Caco-2 (cell line): Measurements from ENCODE around the gene RAPGEF5. TPM values are rescaled to one million over a fixed set of nuclear protein-coding genes. Genes with fewer than 3 reads are reported as not detected.

Experiments used
- BruUV-seq: library from RNA; stranded (reverse); fragments of 400-500 nt; replicated peaks from 2 replicates; lab custom pipeline; 2021; lab: Mats Ljungman, UMichigan
- CTCF ChIA-PET: fragments of 300-600 bp; sonication (Branson Sonifier 250); formaldehyde crosslinking; loops from one replicate; lab custom pipeline; 2022; ENCODE audit warnings: antibody characterized with exemption; lab: Charles Lee
- POLR2A ChIA-PET: fragments of 300-600 bp; sonication (Branson Sonifier 250); formaldehyde crosslinking; loops from one replicate; lab custom pipeline; 2022; ENCODE audit warnings: antibody characterized with exemption; lab: Charles Lee
- DNase-seq, 2 experiments: peaks; one replicate each; pipeline versions ENCODE4 v3.0.0 to v3.0.0-alpha.2; 2020 to 2022
- H3K27me3 ChIP-seq: replicated peaks from 2 replicates; pipeline ENCODE4 v1.6.0; 2011; ENCODE audit warnings: low read length; ENCODE audit not compliant: control insufficient read depth, insufficient read depth
- H3K36me3 ChIP-seq: 2 replicates; pipeline ENCODE4 v1.5.1; 2011; ENCODE audit warnings: low read length; ENCODE audit not compliant: control insufficient read depth, insufficient read depth
- H3K4me1 ChIP-seq: fragments of 250-450 bp; sonication (Bioruptor Pico); 2 replicates; pipeline ENCODE4 v1.5.1; 2020; ENCODE audit warnings: mild to moderate bottlenecking
- H3K4me3 ChIP-seq: 2 replicates; pipeline ENCODE4 v1.5.1; 2011; ENCODE audit warnings: low read depth, mild to moderate bottlenecking, control low read depth, low read length
- H3K9me3 ChIP-seq: fragments of 250-450 bp; sonication (Bioruptor Pico); 2 replicates; pipeline ENCODE4 v1.5.1; 2020; ENCODE audit warnings: mild to moderate bottlenecking, moderate library complexity
- H3K27ac Mint-ChIP-seq: one replicate; pipeline ENCODE4 v1.8.0; 2022; ENCODE audit warnings: mixed read lengths; ENCODE audit not compliant: unreplicated experiment
- H3K27me3 Mint-ChIP-seq: one replicate; pipeline ENCODE4 v1.8.0; 2022; ENCODE audit warnings: mixed read lengths; ENCODE audit not compliant: insufficient read depth, unreplicated experiment
- H3K36me3 Mint-ChIP-seq: one replicate; pipeline ENCODE4 v1.8.0; 2022; ENCODE audit warnings: mild to moderate bottlenecking, mixed read lengths; ENCODE audit not compliant: insufficient read depth, unreplicated experiment
- H3K4me1 Mint-ChIP-seq: one replicate; pipeline ENCODE4 v1.8.0; 2022; ENCODE audit warnings: low read depth, mixed read lengths; ENCODE audit not compliant: unreplicated experiment
- H3K4me3 Mint-ChIP-seq: one replicate; pipeline ENCODE4 v1.8.0; 2022; ENCODE audit warnings: mild to moderate bottlenecking, moderate library complexity, mixed read lengths; ENCODE audit not compliant: unreplicated experiment
- H3K9me3 Mint-ChIP-seq: one replicate; pipeline ENCODE4 v1.8.0; 2022; ENCODE audit warnings: mixed read lengths; ENCODE audit not compliant: unreplicated experiment
- intact Hi-C: fragments of 100-400 bp; cut with micrococcal nuclease; formaldehyde crosslinking; loops from one replicate; pipeline ENCODE4 v1.10.0; 2022; ENCODE audit not compliant: unreplicated experiment
- total RNA-seq: library from RNA; stranded (reverse); gene quantifications from 2 replicates; pipeline ENCODE4 v1.2.3, GENCODE V29; 2022
- TF ChIP-seq, protein P1 (sequence below), 2 experiments: fragments of 200-600 bp in 1 of 2; IDR thresholded peaks; 1 replicate in 1 of 2; 2 replicates in 1 of 2; pipeline versions ENCODE4 v1.5.1 to v1.8.0; 2011 to 2022; ENCODE audit warnings: antibody characterized with exemption in 1 of 2, control low read depth in 1 of 2, inconsistent platforms in 1 of 2, low read depth in 1 of 2, low read length in 1 of 2, mild to moderate bottlenecking in 1 of 2, moderate library complexity in 1 of 2; ENCODE audit not compliant: insufficient read depth in 1 of 2, severe bottlenecking in 1 of 2, unreplicated experiment in 1 of 2

The RAPGEF5 gene
- total RNA-seq, 1 experiment from 2014 or later = 16.9 TPM

DNA sequence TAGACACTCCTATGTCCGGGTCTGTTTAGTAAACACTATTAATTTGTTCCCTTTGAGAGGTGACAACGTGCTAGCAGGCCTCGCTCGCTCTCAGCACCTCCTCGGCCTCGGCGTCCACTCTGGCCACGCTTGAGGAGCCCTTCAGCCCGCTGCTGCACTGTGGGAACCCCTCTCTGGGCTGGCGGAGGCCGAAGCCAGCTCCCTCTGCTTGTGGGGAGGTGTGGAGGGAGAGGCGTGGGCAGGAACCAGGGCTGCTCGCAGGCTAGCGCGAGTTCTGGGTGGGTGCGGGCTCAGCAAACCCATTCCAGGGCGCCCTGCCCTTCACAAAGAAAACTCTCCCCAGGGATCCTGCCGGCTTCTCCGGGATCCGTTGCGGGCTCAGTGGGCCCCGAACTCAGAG lies 266.8 kb downstream of the RAPGEF5 start:
- no peaks in the 10 kb centered on the region for H3K27me3 ChIP-seq
- H3K4me3 Mint-ChIP-seq = no peak overlapping the region
- H3K27me3 Mint-ChIP-seq = no peaks in the 10 kb centered on the region
- H3K36me3 ChIP-seq = no peaks in the 10 kb centered on the region
- intact Hi-C loops = no loop called here
- TF ChIP-seq, protein P1, sequence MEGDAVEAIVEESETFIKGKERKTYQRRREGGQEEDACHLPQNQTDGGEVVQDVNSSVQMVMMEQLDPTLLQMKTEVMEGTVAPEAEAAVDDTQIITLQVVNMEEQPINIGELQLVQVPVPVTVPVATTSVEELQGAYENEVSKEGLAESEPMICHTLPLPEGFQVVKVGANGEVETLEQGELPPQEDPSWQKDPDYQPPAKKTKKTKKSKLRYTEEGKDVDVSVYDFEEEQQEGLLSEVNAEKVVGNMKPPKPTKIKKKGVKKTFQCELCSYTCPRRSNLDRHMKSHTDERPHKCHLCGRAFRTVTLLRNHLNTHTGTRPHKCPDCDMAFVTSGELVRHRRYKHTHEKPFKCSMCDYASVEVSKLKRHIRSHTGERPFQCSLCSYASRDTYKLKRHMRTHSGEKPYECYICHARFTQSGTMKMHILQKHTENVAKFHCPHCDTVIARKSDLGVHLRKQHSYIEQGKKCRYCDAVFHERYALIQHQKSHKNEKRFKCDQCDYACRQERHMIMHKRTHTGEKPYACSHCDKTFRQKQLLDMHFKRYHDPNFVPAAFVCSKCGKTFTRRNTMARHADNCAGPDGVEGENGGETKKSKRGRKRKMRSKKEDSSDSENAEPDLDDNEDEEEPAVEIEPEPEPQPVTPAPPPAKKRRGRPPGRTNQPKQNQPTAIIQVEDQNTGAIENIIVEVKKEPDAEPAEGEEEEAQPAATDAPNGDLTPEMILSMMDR (IDR thresholded peaks at IDR 0.05; ENCODE audit: insufficient read depth in 1 of 2, low read depth in 1 of 2, low read length in 1 of 2, severe bottlenecking in 1 of 2, unreplicated experiment in 1 of 2) = no peak
- DNase-seq = no peak
- no peaks in the 10 kb centered on the region for H3K9me3 ChIP-seq
- BruUV-seq = no TSS peak
- H3K4me1 Mint-ChIP-seq = peaks cover 7% of the 10 kb centered on the region
- peaks cover 16% of the 10 kb centered on the region for H3K4me1 ChIP-seq
- ChIA-PET POLR2A (no interaction called here), CTCF (no interaction called here)
- H3K4me3 ChIP-seq = no peak overlapping the region
- no peaks in the 10 kb centered on the region for H3K36me3 Mint-ChIP-seq
- peaks cover 19% of the 10 kb centered on the region for H3K9me3 Mint-ChIP-seq
- H3K27ac Mint-ChIP-seq = no peak overlapping the region

DNA sequence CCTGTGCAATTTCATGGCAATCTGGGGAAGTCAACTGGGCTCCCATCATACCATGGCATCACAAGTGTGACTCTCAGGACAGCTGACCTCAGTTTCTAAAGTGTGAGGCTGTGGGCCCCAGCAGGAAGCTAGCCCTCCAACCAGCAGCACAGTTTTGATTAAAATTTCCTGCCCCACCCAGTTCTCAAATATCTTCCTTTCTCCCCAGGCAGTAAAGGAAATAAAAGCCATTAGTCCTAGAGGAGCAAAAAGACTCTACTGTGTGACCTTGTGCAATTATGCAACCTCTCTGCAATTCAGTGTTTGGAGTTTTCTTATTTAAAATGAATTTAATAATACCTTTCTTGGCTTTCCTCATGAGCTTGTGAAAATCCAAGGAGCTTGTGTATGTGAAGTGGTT lies 268.1 kb downstream of the RAPGEF5 start:
- intact Hi-C loops = no loop called here
- no peaks in the 10 kb centered on the region for H3K27me3 Mint-ChIP-seq
- Histone ChIP-seq H3K4me3 (no peak overlapping the region), H3K9me3 (no peaks in the 10 kb centered on the region), H3K4me1 (peaks cover 16% of the 10 kb centered on the region), H3K27me3 (no peaks in the 10 kb centered on the region), H3K36me3 (no peaks in the 10 kb centered on the region)
- TF ChIP-seq, protein P1 (IDR thresholded peaks at IDR 0.05; ENCODE audit: insufficient read depth in 1 of 2, low read depth in 1 of 2, low read length in 1 of 2, severe bottlenecking in 1 of 2, unreplicated experiment in 1 of 2) = no peak
- no peak for DNase-seq
- no peak overlapping the region for H3K27ac Mint-ChIP-seq
- H3K36me3 Mint-ChIP-seq = no peaks in the 10 kb centered on the region
- H3K4me1 Mint-ChIP-seq = peaks cover 7% of the 10 kb centered on the region
- no peak overlapping the region for H3K4me3 Mint-ChIP-seq
- peaks cover 19% of the 10 kb centered on the region for H3K9me3 Mint-ChIP-seq
- CTCF ChIA-PET = no interaction called here
- POLR2A ChIA-PET = no interaction called here
- no TSS peak for BruUV-seq

DNA sequence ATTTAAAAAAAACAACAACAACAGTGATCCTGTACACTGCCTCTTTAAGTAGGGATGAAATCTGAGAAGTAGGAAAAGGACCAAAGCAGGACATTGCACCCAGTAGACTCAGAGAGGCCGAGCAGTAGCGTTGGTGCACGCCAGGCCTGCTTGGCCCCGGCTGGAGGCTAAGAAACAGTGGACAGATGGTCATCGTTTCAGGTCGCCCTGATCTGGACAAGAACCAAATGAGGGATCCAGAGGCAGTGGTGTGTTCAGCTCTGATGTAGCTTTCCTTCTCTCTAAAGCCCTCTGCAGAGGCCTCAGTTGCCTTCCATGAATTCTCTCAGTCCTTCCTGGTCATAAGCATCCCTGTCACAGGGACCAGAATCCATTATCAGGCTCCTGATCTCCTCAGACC lies 269.1 kb downstream of the RAPGEF5 start:
- H3K36me3 Mint-ChIP-seq = no peaks in the 10 kb centered on the region
- Histone ChIP-seq H3K4me3 (no peak overlapping the region), H3K27me3 (no peaks in the 10 kb centered on the region), H3K9me3 (no peaks in the 10 kb centered on the region), H3K4me1 (peaks cover 16% of the 10 kb centered on the region), H3K36me3 (no peaks in the 10 kb centered on the region)
- H3K27ac Mint-ChIP-seq = no peak overlapping the region
- intact Hi-C loops = no loop called here
- CTCF ChIA-PET = no interaction called here
- DNase-seq = no peak
- TF ChIP-seq, protein P1 (IDR thresholded peaks at IDR 0.05; ENCODE audit: insufficient read depth in 1 of 2, low read depth in 1 of 2, low read length in 1 of 2, severe bottlenecking in 1 of 2, unreplicated experiment in 1 of 2) = no peak
- BruUV-seq = no TSS peak
- no peak overlapping the region for H3K4me3 Mint-ChIP-seq
- POLR2A ChIA-PET = no interaction called here
- H3K27me3 Mint-ChIP-seq = no peaks in the 10 kb centered on the region
- peaks cover 7% of the 10 kb centered on the region for H3K4me1 Mint-ChIP-seq
- peaks cover 11% of the 10 kb centered on the region for H3K9me3 Mint-ChIP-seq
